Measurements from ENCODE around the gene SYNJ1. TPM values are rescaled to one million over a fixed set of nuclear protein-coding genes. Genes with fewer than 3 reads are reported as not detected.
"Not testable (repeated sequence)": the region's sequence is repeated elsewhere in the genome, so short reads cannot be mapped to it uniquely, and the experiment has no call there.

SYNJ1 gene
- total RNA-seq, 1 donor from 2014 or later: 4.1 TPM

- no peak for DNase-seq (ENCODE audit: low read depth)
Observed at GRCh38 chr21:32690085-32690484, 37.7 kb downstream of the SYNJ1 start.

GRCh38 chr21:32687643-32688345, 40.0 kb downstream of the SYNJ1 start:
- no peak for DNase-seq (ENCODE audit: low read depth)

GRCh38 chr21:32682696-32683474, 44.9 kb downstream of the SYNJ1 start:
- no peak for DNase-seq (ENCODE audit: low read depth)

- DNase-seq (ENCODE audit: low read depth): no peak
Observed at GRCh38 chr21:32674731-32675130, 53.1 kb downstream of the SYNJ1 start.

GRCh38 chr21:32674038-32674437, 53.8 kb downstream of the SYNJ1 start:
- DNase-seq (ENCODE audit: low read depth): no peak

- DNase-seq (ENCODE audit: low read depth): no peak
Observed at GRCh38 chr21:32666258-32666657, 61.6 kb downstream of the SYNJ1 start.

- DNase-seq (ENCODE audit: low read depth): not testable (repeated sequence)
Observed at GRCh38 chr21:32664095-32664494, 63.7 kb downstream of the SYNJ1 start.

- DNase-seq (ENCODE audit: low read depth): not testable (repeated sequence)
Observed at GRCh38 chr21:32661981-32662380, 65.8 kb downstream of the SYNJ1 start.

GRCh38 chr21:32661026-32661782, 66.6 kb downstream of the SYNJ1 start:
- not testable (repeated sequence) for DNase-seq (ENCODE audit: low read depth)

- no peak for DNase-seq (ENCODE audit: low read depth)
Observed at GRCh38 chr21:32658524-32658923, 69.3 kb downstream of the SYNJ1 start.

GRCh38 chr21:32653326-32653901, 74.4 kb downstream of the SYNJ1 start:
- DNase-seq (ENCODE audit: low read depth): peak; percentile 8

- no peak for DNase-seq (ENCODE audit: low read depth)
Observed at GRCh38 chr21:32648165-32648564, 79.6 kb downstream of the SYNJ1 start.

GRCh38 chr21:32645261-32646182, 82.3 kb downstream of the SYNJ1 start:
- no peak for DNase-seq (ENCODE audit: low read depth)

- DNase-seq (ENCODE audit: low read depth): no peak
Observed at GRCh38 chr21:32641710-32642698, 85.8 kb downstream of the SYNJ1 start.

GRCh38 chr21:32626621-32627196, 101.1 kb downstream of the SYNJ1 start:
- peak; percentile 10 for DNase-seq (ENCODE audit: low read depth)

- DNase-seq (ENCODE audit: low read depth): not testable (repeated sequence)
Observed at GRCh38 chr21:32618218-32618617, 109.6 kb downstream of the SYNJ1 start.

GRCh38 chr21:32613436-32614043, 114.3 kb downstream of the SYNJ1 start:
- DNase-seq (ENCODE audit: low read depth): no peak

GRCh38 chr21:32612999-32613337, 114.8 kb downstream of the SYNJ1 start:
- no peak for DNase-seq (ENCODE audit: low read depth)
